Neutrophil (primary cell): ENCODE measurements around the gene PDE11A.

ENCODE experiments used
- H3K27ac ChIP-seq: fragments of 200-600 bp; sonication (generic); 2 replicates; pipeline ENCODE4 v1.5.1; 2016; ENCODE audit warnings: mild to moderate bottlenecking, moderate library complexity
- H3K27me3 ChIP-seq: fragments of 200-600 bp; sonication (generic); 2 replicates; pipeline ENCODE4 v1.6.0; 2016; ENCODE audit warnings: mild to moderate bottlenecking
- H3K36me3 ChIP-seq: fragments of 200-600 bp; sonication (generic); 2 replicates; pipeline ENCODE4 v1.5.1; 2017
- H3K4me1 ChIP-seq, 2 experiments: fragments of 200-600 bp in 1 of 2; sonication (generic) in 1 of 2; 1 replicate in 1 of 2; 2 replicates in 1 of 2; pipeline versions ENCODE4 v1.5.1 to v1.6.1; 2013 to 2016; ENCODE audit warnings: low read depth in 1 of 2, low read length in 1 of 2, mild to moderate bottlenecking in 1 of 2, moderate library complexity in 1 of 2; ENCODE audit not compliant: control insufficient read depth in 1 of 2, insufficient read depth in 1 of 2
- H3K4me3 ChIP-seq, 2 experiments: fragments of 200-600 bp in 1 of 2; sonication (generic) in 1 of 2; 1 replicate in 1 of 2; 2 replicates in 1 of 2; pipeline ENCODE4 v1.5.1; 2013 to 2016; ENCODE audit warnings: low read depth in 1 of 2, low read length in 1 of 2, mild to moderate bottlenecking in 1 of 2, moderate library complexity in 1 of 2
- H3K9me3 ChIP-seq: fragments of 200-600 bp; sonication (generic); 2 replicates; pipeline ENCODE4 v1.5.1; 2016
- TF ChIP-seq, protein P1 (sequence below): fragments of 200-600 bp; sonication (generic); IDR thresholded peaks from 2 replicates; pipeline ENCODE4 v1.5.1; 2016; ENCODE audit warnings: antibody characterized with exemption

PDE11A gene

GRCh38 chr2:177881921-177882320, 190.7 kb downstream of the PDE11A start:
- H3K9me3 ChIP-seq: no peaks in the 10 kb centered on the region
- no peak overlapping the region for H3K4me3 ChIP-seq
- no peak overlapping the region for H3K27ac ChIP-seq
- H3K36me3 ChIP-seq: no peaks in the 10 kb centered on the region
- H3K27me3 ChIP-seq: no peaks in the 10 kb centered on the region
- no peaks in the 10 kb centered on the region for H3K4me1 ChIP-seq
- TF ChIP-seq, protein P1, sequence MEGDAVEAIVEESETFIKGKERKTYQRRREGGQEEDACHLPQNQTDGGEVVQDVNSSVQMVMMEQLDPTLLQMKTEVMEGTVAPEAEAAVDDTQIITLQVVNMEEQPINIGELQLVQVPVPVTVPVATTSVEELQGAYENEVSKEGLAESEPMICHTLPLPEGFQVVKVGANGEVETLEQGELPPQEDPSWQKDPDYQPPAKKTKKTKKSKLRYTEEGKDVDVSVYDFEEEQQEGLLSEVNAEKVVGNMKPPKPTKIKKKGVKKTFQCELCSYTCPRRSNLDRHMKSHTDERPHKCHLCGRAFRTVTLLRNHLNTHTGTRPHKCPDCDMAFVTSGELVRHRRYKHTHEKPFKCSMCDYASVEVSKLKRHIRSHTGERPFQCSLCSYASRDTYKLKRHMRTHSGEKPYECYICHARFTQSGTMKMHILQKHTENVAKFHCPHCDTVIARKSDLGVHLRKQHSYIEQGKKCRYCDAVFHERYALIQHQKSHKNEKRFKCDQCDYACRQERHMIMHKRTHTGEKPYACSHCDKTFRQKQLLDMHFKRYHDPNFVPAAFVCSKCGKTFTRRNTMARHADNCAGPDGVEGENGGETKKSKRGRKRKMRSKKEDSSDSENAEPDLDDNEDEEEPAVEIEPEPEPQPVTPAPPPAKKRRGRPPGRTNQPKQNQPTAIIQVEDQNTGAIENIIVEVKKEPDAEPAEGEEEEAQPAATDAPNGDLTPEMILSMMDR: no peak

DNA sequence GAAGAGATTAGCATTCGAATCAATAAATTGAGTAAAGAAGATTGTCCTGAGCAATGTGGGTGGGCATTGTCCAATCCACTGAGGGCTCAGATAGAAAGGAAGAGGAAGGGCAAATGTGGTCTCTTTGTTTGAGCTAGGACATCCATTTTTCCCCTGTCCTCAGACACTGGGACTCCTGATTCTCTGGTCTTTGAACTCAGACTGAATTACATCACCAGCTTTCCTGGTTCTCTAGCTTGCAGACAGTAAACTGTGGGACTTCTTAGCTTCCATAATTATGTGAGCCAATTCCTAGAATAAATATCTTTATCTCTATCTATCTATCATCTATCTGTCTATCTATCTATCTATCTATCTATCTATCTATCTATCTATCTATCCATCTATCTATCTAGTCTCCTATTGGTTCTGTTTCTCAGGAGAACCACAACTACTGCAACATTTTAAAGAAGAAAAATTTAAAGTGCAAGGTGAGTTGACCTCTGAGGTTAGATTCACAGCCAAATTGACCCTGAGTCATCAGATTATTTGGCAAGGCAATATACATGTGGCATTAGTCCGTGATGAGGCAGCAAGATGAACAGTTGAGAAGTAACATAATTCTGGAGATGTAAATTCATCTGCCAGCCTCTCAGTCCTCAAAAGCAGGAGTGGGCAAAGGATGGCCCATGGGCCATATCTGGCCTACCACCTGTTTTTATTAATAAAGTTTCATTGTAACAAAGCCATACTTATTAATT, 191.4 kb downstream of the PDE11A start:
- H3K4me1 ChIP-seq: no peaks in the 10 kb centered on the region
- H3K4me3 ChIP-seq: no peak overlapping the region
- no peaks in the 10 kb centered on the region for H3K9me3 ChIP-seq
- H3K36me3 ChIP-seq: no peaks in the 10 kb centered on the region
- H3K27me3 ChIP-seq: no peaks in the 10 kb centered on the region
- H3K27ac ChIP-seq: no peak overlapping the region
- TF ChIP-seq, protein P1: no peak

- Histone ChIP-seq H3K4me1 (no peaks in the 10 kb centered on the region), H3K27ac (no peak overlapping the region), H3K9me3 (no peaks in the 10 kb centered on the region), H3K4me3 (no peak overlapping the region), H3K27me3 (no peaks in the 10 kb centered on the region), H3K36me3 (no peaks in the 10 kb centered on the region)
- TF ChIP-seq, protein P1: no peak
These were observed 192.3 kb downstream of the PDE11A start for GRCh38 chr2:177880285-177880684.

GRCh38 chr2:177876950-177877349, 195.6 kb downstream of the PDE11A start:
- H3K36me3 ChIP-seq: no peaks in the 10 kb centered on the region
- no peak overlapping the region for H3K27ac ChIP-seq
- no peaks in the 10 kb centered on the region for H3K9me3 ChIP-seq
- TF ChIP-seq, protein P1: no peak
- no peak overlapping the region for H3K4me3 ChIP-seq
- no peaks in the 10 kb centered on the region for H3K4me1 ChIP-seq
- H3K27me3 ChIP-seq: no peaks in the 10 kb centered on the region

DNA sequence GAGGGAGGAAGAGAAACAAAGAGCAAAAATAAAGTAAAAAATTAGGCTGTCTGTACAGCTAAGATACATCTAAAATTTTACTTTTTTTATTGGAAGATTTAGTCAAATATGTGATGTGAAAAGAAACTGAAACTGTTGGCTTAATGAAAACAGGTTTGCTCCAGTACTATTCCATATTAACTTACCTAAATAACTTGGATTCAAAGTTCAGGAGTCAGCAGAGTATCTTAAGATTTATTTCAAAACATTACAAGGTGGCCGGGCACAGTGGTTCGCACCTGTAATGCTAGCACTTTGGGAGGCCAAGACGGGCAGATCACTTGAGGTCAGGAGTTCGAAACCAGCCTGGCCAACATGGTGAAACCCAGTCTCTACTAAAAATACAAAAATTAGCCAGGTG, 197.9 kb downstream of the PDE11A start:
- Histone ChIP-seq H3K27ac (no peak overlapping the region), H3K4me1 (no peaks in the 10 kb centered on the region), H3K4me3 (no peak overlapping the region), H3K27me3 (no peaks in the 10 kb centered on the region), H3K9me3 (no peaks in the 10 kb centered on the region), H3K36me3 (no peaks in the 10 kb centered on the region)
- TF ChIP-seq, protein P1: no peak
